Measurements from ENCODE around the gene FAM3B.

Gene FAM3B

DNA sequence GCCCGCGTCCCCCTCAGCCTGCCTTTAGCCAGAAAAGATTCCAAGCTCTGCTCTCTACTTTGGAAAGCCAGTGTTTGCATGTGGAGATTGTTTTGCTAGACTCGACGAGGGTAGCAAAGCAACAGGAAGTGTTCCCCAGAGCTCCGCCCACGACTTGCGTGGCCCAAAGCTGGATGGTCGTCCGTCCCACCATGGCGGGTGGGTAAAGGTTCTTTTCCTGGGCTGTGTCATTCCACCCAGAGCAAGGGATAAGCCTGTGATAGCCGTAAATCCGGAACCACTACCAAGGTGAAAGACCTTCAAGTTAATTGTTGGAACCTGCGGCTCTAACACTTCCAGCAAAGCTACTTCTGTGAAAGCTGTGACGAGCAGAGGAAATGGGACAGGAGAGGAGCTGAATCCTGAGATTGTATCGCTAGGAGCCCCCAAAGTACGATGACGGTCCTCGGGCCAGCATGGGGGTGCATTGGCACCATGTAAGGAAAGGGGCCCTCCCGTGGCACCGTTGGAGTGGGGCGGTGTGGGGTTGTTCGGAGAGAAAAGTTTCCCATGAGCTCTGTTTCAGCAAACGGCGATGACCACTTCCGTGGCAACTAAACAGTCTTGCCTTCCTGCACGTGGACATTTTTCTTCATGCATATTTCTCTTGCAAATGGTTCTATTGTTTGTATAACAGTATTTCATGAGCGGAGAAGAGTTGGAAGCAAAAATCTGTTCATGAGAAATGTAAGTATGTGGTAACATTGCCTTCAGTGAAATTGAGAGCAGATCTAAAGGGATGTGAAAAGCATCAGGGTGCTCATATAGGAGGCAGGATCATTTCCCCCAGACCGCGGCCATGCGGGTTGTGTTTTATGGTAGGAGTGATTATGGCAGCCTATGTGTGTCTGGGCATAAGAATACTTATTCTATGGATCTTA lies 53.6 kb downstream of the FAM3B start:
- no peak for DNase-seq

DNA sequence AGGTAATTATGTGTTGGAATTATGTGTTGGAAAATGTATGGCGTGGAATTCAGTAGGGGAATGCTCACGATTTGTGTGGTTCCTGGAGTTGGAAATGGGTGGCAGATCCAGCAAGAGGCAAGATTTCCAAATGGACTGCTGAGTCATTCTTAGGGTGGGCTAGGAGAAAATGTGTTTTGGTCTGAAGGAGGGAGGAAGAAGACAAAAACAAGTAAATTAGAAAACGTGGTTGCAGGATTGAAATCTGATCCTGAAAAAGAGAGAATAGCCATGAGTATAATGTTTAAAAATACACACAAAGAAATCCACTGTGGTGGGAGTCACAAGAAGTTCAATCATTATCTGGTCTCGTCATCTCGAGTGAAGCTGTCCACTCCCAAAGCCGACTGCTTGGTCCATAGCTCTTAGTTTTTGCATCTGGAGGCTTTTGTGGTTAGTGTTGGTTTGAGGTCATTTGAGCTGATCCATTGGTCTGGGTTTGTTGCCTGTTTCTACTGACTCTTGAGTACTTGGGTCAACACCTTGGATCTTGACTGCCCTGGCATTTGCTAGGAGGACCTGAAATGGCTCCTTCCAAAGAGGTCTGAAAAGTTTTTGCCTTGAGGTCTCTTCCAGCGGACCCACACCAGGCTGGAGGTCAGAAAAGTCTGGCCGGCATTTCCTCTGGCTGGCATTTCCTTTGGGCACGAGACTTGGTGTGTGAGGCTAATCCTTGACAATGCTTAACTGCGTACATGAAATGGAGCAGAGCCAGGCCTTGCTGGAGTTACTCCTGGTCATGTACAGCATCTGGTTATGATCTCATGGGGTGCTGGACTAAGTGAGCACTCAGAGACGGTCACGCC lies 54.5 kb downstream of the FAM3B start:
- DNase-seq = no peak

DNA sequence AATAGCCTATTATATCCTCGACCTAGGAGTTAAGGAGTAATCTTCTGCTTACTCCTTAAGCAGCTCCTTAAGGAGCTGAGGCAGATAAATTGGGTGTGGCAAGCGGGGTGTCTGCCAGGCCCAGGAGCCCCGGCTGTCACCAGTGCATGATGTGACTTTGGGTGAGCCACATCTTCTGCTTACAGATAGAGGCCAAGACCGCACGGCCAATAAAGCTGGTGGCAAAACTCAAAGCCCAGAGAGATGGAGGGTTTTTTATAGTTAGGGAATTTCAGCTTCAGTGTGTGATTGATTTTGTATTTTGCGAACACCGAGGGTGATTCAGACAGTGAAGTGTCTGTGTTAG lies 55.1 kb downstream of the FAM3B start:
- DNase-seq = no peak

GRCh38 chr21:41373253-41373652 lies 56.7 kb downstream of the FAM3B start:
- no peak for DNase-seq

DNA sequence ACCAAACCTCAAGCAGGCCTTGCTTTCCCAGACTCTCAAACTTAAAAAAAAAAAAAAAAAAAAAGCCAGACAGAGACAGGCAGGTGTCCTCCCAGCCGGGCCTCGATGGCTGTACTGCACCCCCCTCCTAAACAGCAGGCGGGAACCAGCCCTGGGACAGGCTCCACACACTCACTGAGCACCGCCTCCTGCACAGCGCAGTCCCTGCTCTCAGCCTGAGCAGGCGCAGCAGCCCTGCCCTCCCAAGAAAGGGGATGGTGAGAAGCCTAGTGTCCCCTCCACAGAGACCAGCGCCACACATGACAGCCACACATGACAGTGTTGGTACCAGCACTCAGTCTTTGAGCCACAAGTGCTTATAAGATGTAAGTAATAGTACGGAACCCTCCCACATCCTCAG lies 57.2 kb downstream of the FAM3B start:
- DNase-seq = no peak

DNA sequence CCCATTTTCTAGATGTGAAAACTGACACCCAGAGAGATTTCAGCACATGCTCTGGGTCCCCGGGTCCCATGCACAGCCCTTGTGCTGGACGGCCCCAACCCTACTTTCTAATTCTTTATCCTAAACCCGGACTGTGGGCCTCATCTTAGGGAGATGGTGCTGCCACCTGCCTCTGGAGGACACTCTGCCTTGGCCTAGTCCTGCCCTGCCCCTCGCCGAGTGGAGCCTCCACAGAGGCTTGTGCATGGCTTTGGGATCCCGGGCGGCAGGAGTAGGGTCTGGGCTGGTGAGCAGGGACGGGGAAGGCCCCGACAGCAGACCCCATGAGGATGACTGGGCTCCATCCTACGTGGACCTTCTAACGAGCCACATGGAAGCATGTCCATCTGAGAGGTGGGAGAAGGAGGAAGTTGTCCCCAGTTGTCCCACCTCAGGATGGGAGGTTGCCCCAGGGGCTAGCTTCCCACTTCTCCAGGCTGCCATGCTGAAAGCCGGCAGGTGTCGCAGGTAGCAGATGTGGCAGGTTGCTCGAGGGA lies 57.6 kb downstream of the FAM3B start:
- no peak for DNase-seq

GRCh38 chr21:41374867-41375533 lies 58.4 kb downstream of the FAM3B start:
- DNase-seq = no peak

GRCh38 chr21:41375875-41376274 lies 59.3 kb downstream of the FAM3B start:
- no peak for DNase-seq

- DNase-seq = no peak
Measured at GRCh38 chr21:41377715-41378114, 61.1 kb downstream of the FAM3B start.

DNA sequence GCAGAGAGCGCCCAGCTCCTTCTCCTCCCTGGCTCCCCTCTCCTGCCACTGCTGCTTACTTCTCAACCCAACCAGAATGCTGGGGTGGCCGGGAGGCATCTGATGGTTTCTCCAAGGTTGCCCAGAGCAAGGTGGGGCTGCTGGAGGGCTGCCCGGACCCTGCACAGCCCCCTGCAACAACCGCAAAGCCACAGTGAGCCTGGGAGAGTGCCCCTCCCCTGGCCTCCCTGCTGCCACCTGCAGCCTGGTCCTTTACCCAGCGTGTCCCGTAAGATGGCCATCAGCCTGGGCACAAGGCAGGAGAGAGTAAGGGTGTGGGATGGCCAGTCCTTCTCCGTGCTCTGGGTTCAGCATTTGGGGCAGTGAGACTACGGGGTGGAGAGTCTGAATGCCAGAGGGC lies 62.2 kb downstream of the FAM3B start:
- DNase-seq = no peak

GRCh38 chr21:41379901-41380300 lies 63.3 kb downstream of the FAM3B start:
- no peak for DNase-seq

- no peak for DNase-seq
Measured at GRCh38 chr21:41381731-41382130, 65.1 kb downstream of the FAM3B start.

- DNase-seq = no peak
Measured at GRCh38 chr21:41387042-41387819, 70.6 kb downstream of the FAM3B start.

GRCh38 chr21:41387824-41388223 lies 71.2 kb downstream of the FAM3B start:
- no peak for DNase-seq

- no peak for DNase-seq
Measured at GRCh38 chr21:41388259-41388658, 71.7 kb downstream of the FAM3B start.

- no peak for DNase-seq
Measured at GRCh38 chr21:41390043-41390639, 73.5 kb downstream of the FAM3B start.

DNA sequence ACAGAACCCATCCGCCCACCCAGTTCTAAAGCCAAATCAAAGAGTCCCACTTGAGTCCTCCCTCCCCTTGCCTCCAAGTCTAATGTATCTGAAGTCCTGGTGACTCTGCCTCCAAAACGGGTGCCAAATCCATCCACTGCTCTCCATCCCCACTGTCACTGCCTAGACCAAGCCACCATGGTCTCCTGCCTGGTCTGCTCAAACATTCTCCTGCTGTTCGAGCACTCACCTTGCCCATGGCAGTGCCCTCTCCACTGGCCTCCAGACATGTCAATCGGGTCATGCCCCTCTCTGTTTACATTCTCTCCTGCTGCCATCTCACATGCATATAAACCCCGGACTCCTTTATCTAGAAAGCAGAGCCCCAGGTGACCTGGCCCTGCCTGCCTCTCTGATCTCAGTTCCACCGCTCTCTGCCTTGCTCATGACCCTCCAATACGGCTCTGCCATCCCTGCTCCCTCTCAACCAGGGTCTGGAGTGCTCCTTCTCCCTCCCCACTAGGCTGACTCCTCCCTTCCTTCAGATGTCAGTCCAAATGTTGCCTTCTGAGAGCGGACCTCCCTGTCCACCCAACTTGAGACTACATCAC lies 77.4 kb downstream of the FAM3B start:
- no peak for DNase-seq

GRCh38 chr21:41396558-41397075 lies 80.0 kb downstream of the FAM3B start:
- DNase-seq = no peak

DNA sequence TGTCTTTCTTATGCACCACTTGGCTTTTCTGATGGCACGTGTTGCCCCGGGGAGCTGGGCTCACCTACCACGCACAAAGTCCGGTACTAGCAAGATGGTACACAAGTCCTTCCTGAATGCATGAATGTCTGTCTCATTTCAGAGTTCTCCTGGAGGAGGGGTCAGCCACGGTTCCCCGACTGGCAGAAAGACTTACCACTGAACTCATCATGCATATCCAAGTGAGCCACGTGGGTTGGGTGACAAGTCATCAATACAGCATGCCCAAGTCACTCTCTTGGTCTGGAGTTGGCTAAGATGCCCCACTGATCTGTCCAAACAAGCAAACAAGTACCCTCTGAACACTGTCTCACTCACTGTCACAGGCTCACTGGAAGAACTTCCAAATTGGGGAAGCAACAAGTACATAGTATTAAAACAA lies 80.9 kb downstream of the FAM3B start:
- DNase-seq = no peak

- DNase-seq = no peak
Measured at GRCh38 chr21:41398251-41398650, 81.7 kb downstream of the FAM3B start.

GRCh38 chr21:41398831-41399230 lies 82.2 kb downstream of the FAM3B start:
- DNase-seq = no peak
